MCF 10A (cell line): ENCODE results near the gene PDE6D. TPM values are rescaled to one million over a fixed set of nuclear protein-coding genes. Genes with fewer than 3 reads are reported as not detected.
"Not testable (repeated sequence)": the region's sequence is repeated elsewhere in the genome, so short reads cannot be mapped to it uniquely, and the experiment has no call there.

Experiments used
- BruUV-seq: library from RNA; stranded (reverse); fragments of 400-500 nt; replicated peaks from 2 replicates; lab custom pipeline; 2021; lab: Mats Ljungman, UMichigan
- CTCF ChIA-PET: fragments of 300-600 bp; sonication (Branson Sonifier 250); formaldehyde crosslinking; extraction: SDS; loops from one replicate; lab custom pipeline; 2021; ENCODE audit warnings: antibody characterized with exemption, inconsistent platforms; lab: Yijun Ruan, JAX
- POLR2A ChIA-PET: fragments of 300-600, 350-650 bp; sonication (Branson Sonifier 250); formaldehyde crosslinking; extraction: SDS; loops from one replicate; lab custom pipeline; 2020; ENCODE audit warnings: antibody characterized with exemption, inconsistent platforms; lab: Yijun Ruan, JAX
- DNase-seq: peaks from one replicate; pipeline ENCODE4 v3.0.0-alpha.2; 2018; ENCODE audit not compliant: unreplicated experiment
- H3K27ac Mint-ChIP-seq: one replicate; pipeline ENCODE4 v1.8.0; 2022; ENCODE audit warnings: mild to moderate bottlenecking, low read depth, mixed read lengths; ENCODE audit not compliant: unreplicated experiment
- H3K27me3 Mint-ChIP-seq: one replicate; pipeline ENCODE4 v1.8.0; 2022; ENCODE audit warnings: mixed read lengths; ENCODE audit not compliant: insufficient read depth, unreplicated experiment
- H3K36me3 Mint-ChIP-seq: one replicate; pipeline ENCODE4 v1.8.0; 2022; ENCODE audit warnings: mild to moderate bottlenecking, moderate library complexity, mixed read lengths; ENCODE audit not compliant: insufficient read depth, unreplicated experiment
- H3K4me1 Mint-ChIP-seq: one replicate; pipeline ENCODE4 v1.8.0; 2022; ENCODE audit warnings: mixed read lengths; ENCODE audit not compliant: insufficient read depth, unreplicated experiment
- H3K4me3 Mint-ChIP-seq: one replicate; pipeline ENCODE4 v1.8.0; 2022; ENCODE audit warnings: mild to moderate bottlenecking, moderate library complexity, mixed read lengths; ENCODE audit not compliant: unreplicated experiment
- H3K9me3 Mint-ChIP-seq: one replicate; pipeline ENCODE4 v1.8.0; 2022; ENCODE audit warnings: mixed read lengths; ENCODE audit not compliant: unreplicated experiment
- intact Hi-C: fragments of 100-400 bp; cut with micrococcal nuclease; formaldehyde crosslinking; loops from 2 replicates; pipeline ENCODE4 v1.14.1; 2022
- total RNA-seq: library from RNA; stranded (reverse); gene quantifications from 2 replicates; pipeline ENCODE4 v1.2.3, GENCODE V29; 2022
- TF ChIP-seq, protein P1 (sequence below): fragments of 200-600 bp; IDR thresholded peaks from one replicate; pipeline ENCODE4 v1.8.0; 2022; ENCODE audit warnings: antibody characterized with exemption, mild to moderate bottlenecking; ENCODE audit not compliant: unreplicated experiment

The PDE6D gene
- total RNA-seq, 1 experiment from 2014 or later = 13.2 TPM

DNA sequence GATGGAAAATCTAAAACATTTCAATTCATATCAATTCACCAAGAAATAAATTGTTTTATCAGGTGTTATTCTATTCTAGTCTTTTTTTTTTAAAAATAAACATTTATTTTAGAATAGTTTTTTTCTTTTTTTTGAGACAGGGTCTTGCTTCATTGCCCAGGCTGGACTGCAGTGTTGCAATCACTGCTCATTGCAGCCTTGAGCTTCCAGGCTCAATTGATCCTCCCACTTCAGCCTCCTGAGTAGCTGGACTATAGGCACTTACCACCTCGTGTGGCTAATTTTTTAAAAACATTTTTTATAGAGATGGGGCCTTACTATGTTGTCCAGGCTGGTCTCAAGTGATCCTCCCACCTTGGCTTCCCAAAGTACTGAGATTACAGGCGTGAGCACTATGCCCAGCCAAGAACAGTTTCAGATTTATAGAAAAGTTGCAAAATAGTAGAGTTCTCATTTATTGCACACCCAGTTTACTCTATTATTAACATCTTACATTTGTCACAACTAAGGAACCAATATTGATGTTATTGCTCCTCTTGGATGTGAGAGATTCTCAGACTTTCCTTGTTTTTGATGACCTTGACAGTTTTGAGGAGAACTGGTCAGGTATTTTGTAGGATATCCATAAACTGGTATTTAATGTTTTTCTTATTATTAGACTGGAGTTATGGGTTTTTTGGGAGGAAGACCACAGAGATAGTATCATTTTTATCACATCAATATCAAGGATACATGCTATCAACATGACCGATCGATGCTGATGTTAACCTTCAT, 29.9 kb downstream of the PDE6D start:
- intact Hi-C loops = no loop called here
- ChIA-PET CTCF (interaction anchor here (0.6 to 0.7 kb wide), 2 partner anchors 13 to 74 kb away, joined by 3 to 4 read pairs; no protein-coding TSS in a partner anchor), POLR2A (interaction anchor here (0.7 to 1.1 kb wide), 2 partner anchors 10 to 161 kb away, joined by 3 to 4 read pairs; no protein-coding TSS in a partner anchor)
- H3K36me3 Mint-ChIP-seq = no peaks in the 10 kb centered on the region
- TF ChIP-seq, protein P1, sequence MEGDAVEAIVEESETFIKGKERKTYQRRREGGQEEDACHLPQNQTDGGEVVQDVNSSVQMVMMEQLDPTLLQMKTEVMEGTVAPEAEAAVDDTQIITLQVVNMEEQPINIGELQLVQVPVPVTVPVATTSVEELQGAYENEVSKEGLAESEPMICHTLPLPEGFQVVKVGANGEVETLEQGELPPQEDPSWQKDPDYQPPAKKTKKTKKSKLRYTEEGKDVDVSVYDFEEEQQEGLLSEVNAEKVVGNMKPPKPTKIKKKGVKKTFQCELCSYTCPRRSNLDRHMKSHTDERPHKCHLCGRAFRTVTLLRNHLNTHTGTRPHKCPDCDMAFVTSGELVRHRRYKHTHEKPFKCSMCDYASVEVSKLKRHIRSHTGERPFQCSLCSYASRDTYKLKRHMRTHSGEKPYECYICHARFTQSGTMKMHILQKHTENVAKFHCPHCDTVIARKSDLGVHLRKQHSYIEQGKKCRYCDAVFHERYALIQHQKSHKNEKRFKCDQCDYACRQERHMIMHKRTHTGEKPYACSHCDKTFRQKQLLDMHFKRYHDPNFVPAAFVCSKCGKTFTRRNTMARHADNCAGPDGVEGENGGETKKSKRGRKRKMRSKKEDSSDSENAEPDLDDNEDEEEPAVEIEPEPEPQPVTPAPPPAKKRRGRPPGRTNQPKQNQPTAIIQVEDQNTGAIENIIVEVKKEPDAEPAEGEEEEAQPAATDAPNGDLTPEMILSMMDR = no peak
- no peak overlapping the region for H3K27ac Mint-ChIP-seq
- BruUV-seq = no TSS peak
- H3K4me1 Mint-ChIP-seq = no peaks in the 10 kb centered on the region
- DNase-seq = no peak
- H3K4me3 Mint-ChIP-seq = no peak overlapping the region
- H3K9me3 Mint-ChIP-seq = no peaks in the 10 kb centered on the region
- no peaks in the 10 kb centered on the region for H3K27me3 Mint-ChIP-seq

DNA sequence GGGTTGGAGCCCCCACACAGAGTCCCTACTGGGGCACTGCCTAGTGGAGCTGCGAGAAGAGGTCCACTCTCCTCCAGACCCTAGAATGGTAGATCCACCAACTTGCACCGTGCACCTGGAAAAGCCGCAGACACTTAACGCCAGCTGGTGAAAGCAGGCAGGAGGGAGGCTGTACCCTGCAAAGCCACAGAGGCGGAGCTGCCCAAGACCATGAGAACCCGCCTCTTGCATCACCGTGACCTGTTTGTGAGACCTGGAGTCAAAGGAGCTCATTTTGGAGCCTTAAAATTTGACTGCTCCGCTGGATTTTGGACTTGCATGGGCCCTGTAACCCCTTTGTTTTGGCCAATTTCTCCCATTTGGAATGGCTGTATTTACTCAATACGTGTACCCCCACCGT, 32.1 kb downstream of the PDE6D start:
- DNase-seq, BruUV-seq, CTCF ChIA-PET, intact Hi-C loops, H3K27me3 Mint-ChIP-seq, H3K36me3 Mint-ChIP-seq, H3K27ac Mint-ChIP-seq, H3K9me3 Mint-ChIP-seq, H3K4me3 Mint-ChIP-seq, H3K4me1 Mint-ChIP-seq: not testable (repeated sequence)
- POLR2A ChIA-PET = interaction anchor here (0.7 kb wide), 1 partner anchor 22 kb away, joined by 3 read pairs; no protein-coding TSS in a partner anchor

DNA sequence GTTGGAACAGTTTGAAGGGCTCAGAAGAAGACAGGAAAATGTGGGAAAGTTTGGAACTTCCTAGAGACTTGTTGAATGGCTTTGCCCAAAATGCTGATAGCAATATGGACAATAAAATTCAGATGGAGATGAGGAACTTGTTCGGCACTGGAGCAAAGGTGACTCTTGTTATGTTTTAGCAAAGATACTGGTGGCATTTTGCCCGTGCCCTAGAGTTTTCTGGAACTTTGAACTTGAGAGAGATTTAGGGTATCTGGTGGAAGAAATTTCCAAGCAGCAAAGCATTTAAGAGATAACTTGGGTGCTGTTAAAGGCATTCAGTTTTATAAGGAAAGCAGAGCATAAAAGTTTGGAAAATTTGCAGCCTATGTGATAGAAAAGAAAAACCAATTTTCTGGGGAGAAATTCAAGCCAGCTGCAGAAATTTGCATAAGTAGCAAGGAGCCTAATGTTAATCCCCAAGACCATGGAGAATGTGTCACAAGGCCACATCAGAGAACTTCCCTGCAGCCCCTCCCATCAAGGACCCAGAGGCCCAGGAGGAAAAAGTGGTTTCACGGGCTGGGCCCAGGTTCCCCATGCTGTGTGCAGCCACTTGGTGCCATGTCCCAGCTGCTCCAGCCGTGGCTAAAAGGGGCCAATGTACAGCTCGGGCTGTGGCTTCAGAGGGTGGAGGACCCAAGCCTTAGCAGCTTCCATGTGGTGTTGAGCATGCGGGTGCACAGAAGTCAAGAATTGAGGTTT, 32.8 kb downstream of the PDE6D start:
- POLR2A ChIA-PET, BruUV-seq, H3K4me3 Mint-ChIP-seq, H3K9me3 Mint-ChIP-seq, H3K27ac Mint-ChIP-seq, DNase-seq, H3K27me3 Mint-ChIP-seq, H3K4me1 Mint-ChIP-seq, H3K36me3 Mint-ChIP-seq, intact Hi-C loops: not testable (repeated sequence)
- CTCF ChIA-PET = interaction anchor here (0.7 kb wide), 1 partner anchor 74 kb away, joined by 3 read pairs; no protein-coding TSS in a partner anchor

DNA sequence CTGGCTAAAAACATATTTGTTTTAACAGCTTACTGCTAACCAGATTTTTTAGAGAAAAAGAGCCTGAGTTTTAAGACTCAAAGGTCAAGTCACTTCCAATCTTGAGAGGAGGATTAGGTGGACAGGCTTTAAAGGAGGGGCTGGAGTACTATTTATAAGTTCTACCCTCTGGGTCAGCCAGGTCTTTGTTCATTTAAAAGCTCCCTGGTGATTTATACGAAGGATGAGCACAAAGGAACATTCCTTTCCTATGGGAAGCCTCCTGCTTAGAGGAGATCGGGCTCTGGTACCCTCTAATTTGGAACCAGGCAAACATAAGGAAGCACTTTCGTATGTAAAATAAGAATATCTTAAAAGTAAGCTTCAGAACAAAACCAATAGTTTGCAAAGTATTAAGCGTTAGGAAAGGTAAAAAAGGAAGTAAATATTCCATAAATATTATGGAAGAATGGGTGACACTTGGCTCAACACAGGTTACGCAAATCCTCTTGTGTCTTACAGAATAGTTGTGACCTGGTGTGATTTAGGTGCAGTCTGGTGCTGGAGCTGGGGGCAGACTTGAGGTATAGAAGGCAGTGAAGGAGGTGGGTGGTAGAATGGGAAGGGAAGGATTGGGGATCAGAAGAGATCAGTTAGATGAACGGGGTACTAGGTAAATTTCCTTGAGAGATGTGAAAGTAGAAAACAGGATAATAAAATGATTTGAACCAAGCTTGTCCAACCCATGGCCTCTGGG, 35.6 kb downstream of the PDE6D start:
- Mint-ChIP-seq H3K27ac (no peak overlapping the region), H3K9me3 (no peaks in the 10 kb centered on the region), H3K4me1 (no peaks in the 10 kb centered on the region), H3K36me3 (no peaks in the 10 kb centered on the region), H3K4me3 (no peak overlapping the region), H3K27me3 (no peaks in the 10 kb centered on the region)
- DNase-seq = no peak
- ChIA-PET CTCF (interaction anchor here (0.6 kb wide), 1 partner anchor 16 kb away, joined by 3 read pairs; no protein-coding TSS in a partner anchor), POLR2A (interaction anchor here (0.6 to 0.8 kb wide), 2 partner anchors 36 to 50 kb away, joined by 3 read pairs; partner anchors contain the start of gene PDE6D)
- TF ChIP-seq, protein P1 = no peak
- intact Hi-C loops = no loop called here
- BruUV-seq = no TSS peak
